RWPE2 (cell line): ENCODE measurements around the gene ARAF.

Experiments used
- ATAC-seq: fragments of 200-7000 bp; cut with Tn5 transposase; 3 replicates; pipeline ENCODE4 v1.9.1; 2021; ENCODE audit warnings: low read depth
- DNase-seq: peaks from one replicate; pipeline ENCODE4 v3.0.0-alpha.2; 2020; ENCODE audit warnings: low spot score
- H3K27ac ChIP-seq: fragments of 450-650 bp; 2 replicates; pipeline ENCODE4 v1.5.1; 2017; ENCODE audit warnings: mild to moderate bottlenecking; ENCODE audit not compliant: poor library complexity, severe bottlenecking
- H3K27me3 ChIP-seq: fragments of 250-450 bp; sonication (Bioruptor Pico); 2 replicates; pipeline ENCODE4 v1.5.1; 2021; ENCODE audit warnings: mild to moderate bottlenecking, moderate library complexity; ENCODE audit not compliant: insufficient read depth, poor library complexity, severe bottlenecking
- H3K36me3 ChIP-seq: fragments of 250-450 bp; sonication (Bioruptor Pico); 2 replicates; pipeline ENCODE4 v1.5.1; 2020; ENCODE audit warnings: low read depth, mild to moderate bottlenecking, moderate library complexity
- H3K4me1 ChIP-seq: fragments of 250-450 bp; sonication (Bioruptor Pico); 2 replicates; pipeline ENCODE4 v1.5.1; 2021; ENCODE audit warnings: mild to moderate bottlenecking, moderate library complexity; ENCODE audit not compliant: insufficient read depth, poor library complexity, severe bottlenecking
- H3K4me3 ChIP-seq: fragments of 250-450 bp; sonication (Bioruptor Pico); 2 replicates; pipeline ENCODE4 v1.5.1; 2021; ENCODE audit warnings: mild to moderate bottlenecking, moderate library complexity; ENCODE audit not compliant: severe bottlenecking
- H3K9me3 ChIP-seq: fragments of 250-450 bp; sonication (Bioruptor Pico); 2 replicates; pipeline ENCODE4 v1.5.1; 2021; ENCODE audit warnings: mild to moderate bottlenecking, moderate library complexity; ENCODE audit not compliant: severe bottlenecking
- TF ChIP-seq, protein P1 (sequence below): fragments of 450-650 bp; IDR thresholded peaks from one replicate; pipeline ENCODE4 v1.5.1; 2017; ENCODE audit warnings: mild to moderate bottlenecking, moderate library complexity; ENCODE audit not compliant: poor library complexity, severe bottlenecking

ARAF gene

DNA sequence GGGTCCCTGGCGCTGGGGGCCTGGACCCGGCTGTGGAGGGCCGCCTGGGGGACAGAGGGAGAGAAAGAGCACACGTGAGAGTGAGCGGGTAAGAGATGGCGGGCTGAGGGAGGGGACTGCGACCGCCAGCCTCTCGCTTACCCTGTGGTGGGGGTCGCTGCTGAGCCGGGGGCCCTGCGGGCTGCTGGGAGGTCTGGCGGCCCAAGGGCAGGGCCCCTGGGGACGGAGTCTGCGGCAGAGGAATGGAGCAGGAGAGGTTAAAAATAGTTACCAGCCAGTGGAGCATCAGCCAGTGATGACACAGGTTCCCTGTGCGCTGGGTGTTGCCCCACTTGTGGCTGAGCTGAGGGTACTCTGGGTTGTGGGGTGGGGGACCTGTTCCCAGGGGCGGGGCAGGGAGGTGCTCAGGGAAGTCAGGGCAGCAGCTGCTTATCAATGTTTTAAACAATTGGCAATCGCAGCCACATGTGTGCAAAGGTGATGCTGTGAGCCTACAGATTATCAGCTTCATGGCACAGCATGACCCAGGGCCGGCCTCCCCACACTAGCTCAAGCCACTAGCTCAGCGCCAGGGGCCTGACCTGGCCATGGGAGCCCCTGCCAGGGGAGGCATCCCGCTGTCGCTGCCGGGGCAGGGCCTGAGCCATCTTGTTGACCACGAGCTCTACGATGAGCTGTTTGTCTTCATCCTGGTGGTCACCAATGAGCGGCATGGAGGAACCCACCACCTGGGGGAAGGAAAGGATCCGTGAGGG lies 13.7 kb downstream of the ARAF start:
- peak overlapping the region; percentile 54 for H3K4me3 ChIP-seq
- peaks cover 12% of the 10 kb centered on the region for H3K4me1 ChIP-seq
- peaks cover 10% of the 10 kb centered on the region for H3K36me3 ChIP-seq
- no peak for ATAC-seq
- H3K27ac ChIP-seq = peak overlapping the region; percentile 91
- H3K27me3 ChIP-seq = no peaks in the 10 kb centered on the region
- DNase-seq = no peak
- H3K9me3 ChIP-seq = no peaks in the 10 kb centered on the region
- TF ChIP-seq, protein P1, sequence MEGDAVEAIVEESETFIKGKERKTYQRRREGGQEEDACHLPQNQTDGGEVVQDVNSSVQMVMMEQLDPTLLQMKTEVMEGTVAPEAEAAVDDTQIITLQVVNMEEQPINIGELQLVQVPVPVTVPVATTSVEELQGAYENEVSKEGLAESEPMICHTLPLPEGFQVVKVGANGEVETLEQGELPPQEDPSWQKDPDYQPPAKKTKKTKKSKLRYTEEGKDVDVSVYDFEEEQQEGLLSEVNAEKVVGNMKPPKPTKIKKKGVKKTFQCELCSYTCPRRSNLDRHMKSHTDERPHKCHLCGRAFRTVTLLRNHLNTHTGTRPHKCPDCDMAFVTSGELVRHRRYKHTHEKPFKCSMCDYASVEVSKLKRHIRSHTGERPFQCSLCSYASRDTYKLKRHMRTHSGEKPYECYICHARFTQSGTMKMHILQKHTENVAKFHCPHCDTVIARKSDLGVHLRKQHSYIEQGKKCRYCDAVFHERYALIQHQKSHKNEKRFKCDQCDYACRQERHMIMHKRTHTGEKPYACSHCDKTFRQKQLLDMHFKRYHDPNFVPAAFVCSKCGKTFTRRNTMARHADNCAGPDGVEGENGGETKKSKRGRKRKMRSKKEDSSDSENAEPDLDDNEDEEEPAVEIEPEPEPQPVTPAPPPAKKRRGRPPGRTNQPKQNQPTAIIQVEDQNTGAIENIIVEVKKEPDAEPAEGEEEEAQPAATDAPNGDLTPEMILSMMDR = no peak

DNA sequence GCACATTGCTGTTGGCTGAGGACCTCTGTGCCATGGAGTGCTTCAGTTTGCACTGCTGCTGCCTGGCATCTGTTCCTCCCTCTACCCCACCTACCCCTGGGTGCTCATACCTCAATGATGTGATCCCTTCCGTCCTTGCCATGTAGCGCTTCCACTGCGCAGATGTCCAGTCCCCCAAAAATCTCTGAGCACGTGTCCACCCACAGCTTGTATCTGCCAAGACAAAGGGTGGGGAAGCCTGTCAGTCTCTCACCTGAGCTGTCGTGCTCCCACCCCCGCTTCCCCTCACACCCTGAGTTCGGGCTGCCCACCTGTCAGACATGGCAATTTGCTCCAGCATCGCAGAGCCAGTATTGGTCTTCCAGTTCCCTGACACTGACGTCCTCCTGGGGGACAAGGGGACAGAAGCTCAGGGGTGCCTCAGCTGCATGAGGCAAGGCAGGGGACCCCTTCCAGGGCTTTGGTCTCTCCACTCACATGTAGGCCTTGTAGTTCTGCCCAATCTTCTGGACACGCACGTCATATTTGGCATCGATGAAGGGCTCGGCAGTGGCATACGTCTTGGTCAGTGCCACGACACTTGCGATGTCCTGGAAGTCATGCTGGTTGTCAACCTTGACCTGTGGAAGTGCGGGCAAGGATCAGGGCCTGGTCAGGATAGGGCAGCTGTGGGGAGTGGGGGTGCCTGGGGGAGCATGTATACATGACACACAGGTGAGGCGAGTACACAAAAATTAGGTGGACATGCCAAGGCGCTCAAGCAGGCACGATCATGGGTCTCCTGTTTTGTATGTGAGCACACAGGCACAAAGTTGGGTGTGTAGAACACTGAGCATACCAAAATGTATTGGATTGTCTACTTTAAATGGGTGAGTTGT lies 15.3 kb downstream of the ARAF start:
- Histone ChIP-seq H3K4me1 (peaks cover 12% of the 10 kb centered on the region), H3K27me3 (no peaks in the 10 kb centered on the region), H3K4me3 (no peak overlapping the region), H3K36me3 (peaks cover 8% of the 10 kb centered on the region), H3K27ac (no peak overlapping the region), H3K9me3 (no peaks in the 10 kb centered on the region)
- DNase-seq (no peak), ATAC-seq (no peak)
- TF ChIP-seq, protein P1 = no peak

DNA sequence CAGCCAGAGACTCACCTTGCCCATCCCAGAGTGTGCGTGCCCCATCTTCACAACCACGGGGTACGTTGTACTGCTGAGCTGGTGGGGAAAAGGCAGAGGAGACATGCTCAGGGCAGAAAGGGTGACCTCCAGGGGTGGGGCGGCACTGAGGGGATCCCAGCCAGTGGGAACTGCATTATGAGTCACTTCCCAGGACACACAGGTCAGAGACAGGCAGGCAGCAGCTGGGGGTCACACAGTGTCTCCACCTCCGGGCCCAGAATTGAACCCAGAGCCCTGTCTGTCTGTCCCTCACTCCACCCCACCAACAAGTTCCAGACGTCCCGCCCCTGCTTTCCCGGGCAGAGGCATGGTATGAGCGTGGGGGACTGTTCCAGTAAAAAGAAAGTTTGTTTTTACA lies 16.4 kb downstream of the ARAF start:
- TF ChIP-seq, protein P1 = no peak
- Histone ChIP-seq H3K27ac (no peak overlapping the region), H3K4me1 (peaks cover 16% of the 10 kb centered on the region), H3K9me3 (no peaks in the 10 kb centered on the region), H3K36me3 (no peaks in the 10 kb centered on the region; the same call in 1 of the 2 replicates), H3K27me3 (no peaks in the 10 kb centered on the region), H3K4me3 (no peak overlapping the region)
- no peak for DNase-seq
- no peak for ATAC-seq

DNA sequence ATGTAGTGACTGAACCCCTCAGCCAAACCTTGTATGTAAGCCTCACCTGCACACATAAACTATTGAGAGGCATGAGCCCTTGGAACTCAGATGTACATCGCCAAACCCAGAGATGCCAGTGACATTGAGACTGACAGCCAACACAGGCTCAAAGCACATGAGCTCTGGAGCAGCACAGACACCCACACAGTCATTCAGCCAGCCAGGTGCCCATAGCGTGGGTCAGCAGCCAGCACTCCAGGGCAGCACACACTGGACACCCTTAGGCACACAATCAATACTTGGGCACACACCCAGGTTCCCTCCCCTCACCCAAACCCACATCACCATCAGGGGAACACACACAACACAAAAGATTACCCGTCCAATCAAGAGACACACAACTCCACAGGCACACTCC lies 16.9 kb downstream of the ARAF start:
- Histone ChIP-seq H3K27me3 (no peaks in the 10 kb centered on the region), H3K4me1 (peaks cover 12% of the 10 kb centered on the region), H3K36me3 (no peaks in the 10 kb centered on the region), H3K4me3 (no peak overlapping the region), H3K27ac (no peak overlapping the region), H3K9me3 (no peaks in the 10 kb centered on the region)
- ATAC-seq = no peak
- TF ChIP-seq, protein P1 = no peak
- DNase-seq = no peak
